A673 (cell line): ENCODE results near the gene NUP62. TPM values are rescaled to one million over a fixed set of nuclear protein-coding genes. Genes with fewer than 3 reads are reported as not detected.

Experiments
- BruUV-seq: library from RNA; stranded (reverse); fragments of 400-500 nt; replicated peaks from 2 replicates; lab custom pipeline; 2021; lab: Mats Ljungman, UMichigan
- CTCF ChIA-PET: fragments of 300-600 bp; sonication (Branson Sonifier 250); formaldehyde crosslinking; loops from one replicate; lab custom pipeline; 2022; ENCODE audit warnings: antibody characterized with exemption; lab: Charles Lee
- POLR2A ChIA-PET: fragments of 300-600 bp; sonication (Branson Sonifier 250); formaldehyde crosslinking; loops from one replicate; lab custom pipeline; 2022; ENCODE audit warnings: antibody characterized with exemption; ENCODE audit not compliant: low non-redundant PET; lab: Charles Lee
- DNase-seq: peaks from one replicate; pipeline ENCODE4 v3.0.0-alpha.2; 2015; ENCODE audit warnings: low spot score
- H3K27ac ChIP-seq: fragments of 200-600 bp; sonication (generic); 2 replicates; pipeline ENCODE4 v1.5.1; 2016; ENCODE audit warnings: mixed run types, low read depth, mild to moderate bottlenecking, mixed read lengths, antibody characterized with exemption, low read length; ENCODE audit not compliant: poor library complexity, severe bottlenecking
- H3K27me3 ChIP-seq: fragments of 200-600 bp; sonication (generic); replicated peaks from 2 replicates; pipeline ENCODE4 v1.6.1; 2017; ENCODE audit warnings: mixed run types, low read depth, mild to moderate bottlenecking, mixed read lengths, antibody characterized with exemption, low read length; ENCODE audit not compliant: insufficient read depth, poor library complexity
- H3K36me3 ChIP-seq: fragments of 200-600 bp; sonication (generic); 2 replicates; pipeline ENCODE4 v1.6.1; 2016; ENCODE audit warnings: mixed run types, mild to moderate bottlenecking, mixed read lengths, antibody characterized with exemption, low read length; ENCODE audit not compliant: insufficient read depth, poor library complexity, severe bottlenecking
- H3K4me1 ChIP-seq: fragments of 200-600 bp; sonication (generic); 2 replicates; pipeline ENCODE4 v1.6.1; 2017; ENCODE audit warnings: mixed run types, mild to moderate bottlenecking, mixed read lengths, antibody characterized with exemption, low read length; ENCODE audit not compliant: insufficient read depth, poor library complexity, severe bottlenecking
- H3K4me3 ChIP-seq: fragments of 200-600 bp; sonication (generic); 2 replicates; pipeline ENCODE4 v1.5.1; 2016; ENCODE audit warnings: low read depth, mixed run types, mild to moderate bottlenecking, mixed read lengths, low read length; ENCODE audit not compliant: poor library complexity, severe bottlenecking
- H3K9me3 ChIP-seq: fragments of 200-600 bp; sonication (generic); 2 replicates; pipeline ENCODE4 v1.6.1; 2016; ENCODE audit warnings: mixed run types, low read depth, mild to moderate bottlenecking, mixed read lengths, antibody characterized with exemption, low read length; ENCODE audit not compliant: poor library complexity, severe bottlenecking
- EZH2 ChIP-seq: fragments of 200-600 bp; sonication (generic); IDR thresholded peaks from 2 replicates; pipeline ENCODE4 v1.6.1; 2017; ENCODE audit warnings: borderline replicate concordance, low read depth, mild to moderate bottlenecking, mixed read lengths, antibody characterized with exemption, low read length; ENCODE audit not compliant: poor library complexity, severe bottlenecking
- intact Hi-C: fragments of 100-400 bp; cut with micrococcal nuclease; formaldehyde crosslinking; loops from one replicate; pipeline ENCODE4 v1.10.0; 2022; ENCODE audit not compliant: unreplicated experiment
- total RNA-seq: library from RNA; stranded (reverse); gene quantifications from 2 replicates; pipeline ENCODE4 v1.2.3, GENCODE V29; 2021
- TF ChIP-seq, protein P1 (sequence below): fragments of 300-800, 200-600 bp; sonication (generic); conservative IDR thresholded peaks from 2 replicates; pipeline ENCODE4 v1.5.1; 2017; ENCODE audit warnings: low read depth, mild to moderate bottlenecking, antibody characterized with exemption, low read length, moderate library complexity, mixed read lengths

The NUP62 gene
- total RNA-seq, 1 experiment from 2014 or later = 98.5 TPM

DNA sequence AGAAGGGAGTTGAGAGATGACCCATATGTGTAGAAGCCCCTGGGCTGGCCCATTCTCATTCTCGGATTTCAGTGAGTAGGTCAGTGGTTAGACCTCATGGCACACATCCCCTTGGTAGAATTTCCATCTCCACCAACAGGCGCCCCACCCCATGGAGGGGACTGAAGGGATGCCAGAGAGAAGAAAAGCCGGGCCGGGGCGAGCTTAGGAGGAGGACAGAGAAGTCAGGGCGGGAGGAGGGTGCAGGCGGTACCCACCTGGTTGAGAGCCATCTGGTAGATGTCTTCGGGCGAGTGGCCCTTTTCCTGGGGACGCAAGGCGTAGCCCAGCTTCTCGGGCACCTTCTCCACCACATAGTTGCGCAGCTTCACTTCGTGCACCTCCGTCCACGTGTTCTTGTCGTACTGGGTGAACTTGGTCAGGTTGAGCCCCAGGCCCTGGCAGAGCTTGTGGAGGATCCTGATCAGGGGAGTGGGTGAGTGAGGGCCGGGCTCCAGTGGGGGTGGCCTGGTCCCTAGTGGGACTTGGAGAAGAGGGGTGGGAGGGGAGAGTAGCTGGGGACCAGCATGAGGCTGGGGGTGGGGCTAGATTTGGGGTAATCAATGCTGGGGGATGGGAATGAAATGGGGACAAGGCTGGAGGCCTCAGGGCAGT lies 35.2 kb downstream of the NUP62 start:
- H3K36me3 ChIP-seq = no peaks in the 10 kb centered on the region
- intact Hi-C loops = no loop called here
- H3K4me1 ChIP-seq = no peaks in the 10 kb centered on the region
- TF ChIP-seq, protein P1, sequence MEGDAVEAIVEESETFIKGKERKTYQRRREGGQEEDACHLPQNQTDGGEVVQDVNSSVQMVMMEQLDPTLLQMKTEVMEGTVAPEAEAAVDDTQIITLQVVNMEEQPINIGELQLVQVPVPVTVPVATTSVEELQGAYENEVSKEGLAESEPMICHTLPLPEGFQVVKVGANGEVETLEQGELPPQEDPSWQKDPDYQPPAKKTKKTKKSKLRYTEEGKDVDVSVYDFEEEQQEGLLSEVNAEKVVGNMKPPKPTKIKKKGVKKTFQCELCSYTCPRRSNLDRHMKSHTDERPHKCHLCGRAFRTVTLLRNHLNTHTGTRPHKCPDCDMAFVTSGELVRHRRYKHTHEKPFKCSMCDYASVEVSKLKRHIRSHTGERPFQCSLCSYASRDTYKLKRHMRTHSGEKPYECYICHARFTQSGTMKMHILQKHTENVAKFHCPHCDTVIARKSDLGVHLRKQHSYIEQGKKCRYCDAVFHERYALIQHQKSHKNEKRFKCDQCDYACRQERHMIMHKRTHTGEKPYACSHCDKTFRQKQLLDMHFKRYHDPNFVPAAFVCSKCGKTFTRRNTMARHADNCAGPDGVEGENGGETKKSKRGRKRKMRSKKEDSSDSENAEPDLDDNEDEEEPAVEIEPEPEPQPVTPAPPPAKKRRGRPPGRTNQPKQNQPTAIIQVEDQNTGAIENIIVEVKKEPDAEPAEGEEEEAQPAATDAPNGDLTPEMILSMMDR = no peak
- no peak for TF ChIP-seq EZH2
- H3K27me3 ChIP-seq = no peaks in the 10 kb centered on the region
- POLR2A ChIA-PET = no interaction called here
- DNase-seq = no peak
- H3K9me3 ChIP-seq = no peaks in the 10 kb centered on the region
- H3K27ac ChIP-seq = no peak overlapping the region
- no TSS peak for BruUV-seq
- no peak overlapping the region for H3K4me3 ChIP-seq
- CTCF ChIA-PET = interaction anchor here (0.6 to 0.7 kb wide), 2 partner anchors 22 to 177 kb away, joined by 4 to 10 read pairs; no protein-coding TSS in a partner anchor

DNA sequence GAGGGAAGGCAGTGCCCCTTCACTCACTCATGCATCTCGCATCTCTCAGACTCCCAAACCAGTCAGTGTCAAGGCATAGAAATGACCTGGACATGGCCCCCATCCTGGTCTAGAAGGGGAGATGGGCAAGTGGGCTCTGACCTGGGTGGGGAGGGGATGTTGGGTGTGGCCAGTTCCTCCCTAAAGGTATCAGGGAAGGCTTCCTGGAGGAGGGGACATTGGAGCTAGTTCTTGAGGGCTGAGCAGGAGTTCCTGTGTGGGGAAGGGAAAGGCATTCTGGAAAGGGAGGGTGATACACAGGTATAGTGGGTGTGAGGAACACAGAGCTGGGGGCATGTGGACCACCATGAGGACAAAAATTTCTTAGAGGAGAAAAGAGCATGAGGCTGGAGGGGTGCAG lies 36.6 kb downstream of the NUP62 start:
- POLR2A ChIA-PET = no interaction called here
- Histone ChIP-seq H3K27me3 (no peaks in the 10 kb centered on the region), H3K9me3 (no peaks in the 10 kb centered on the region), H3K36me3 (no peaks in the 10 kb centered on the region), H3K4me1 (no peaks in the 10 kb centered on the region), H3K27ac (no peak overlapping the region), H3K4me3 (no peak overlapping the region)
- intact Hi-C loops = no loop called here
- DNase-seq = no peak
- TF ChIP-seq, protein P1 = no peak
- TF ChIP-seq EZH2 = no peak
- CTCF ChIA-PET = no interaction called here
- BruUV-seq = no TSS peak

DNA sequence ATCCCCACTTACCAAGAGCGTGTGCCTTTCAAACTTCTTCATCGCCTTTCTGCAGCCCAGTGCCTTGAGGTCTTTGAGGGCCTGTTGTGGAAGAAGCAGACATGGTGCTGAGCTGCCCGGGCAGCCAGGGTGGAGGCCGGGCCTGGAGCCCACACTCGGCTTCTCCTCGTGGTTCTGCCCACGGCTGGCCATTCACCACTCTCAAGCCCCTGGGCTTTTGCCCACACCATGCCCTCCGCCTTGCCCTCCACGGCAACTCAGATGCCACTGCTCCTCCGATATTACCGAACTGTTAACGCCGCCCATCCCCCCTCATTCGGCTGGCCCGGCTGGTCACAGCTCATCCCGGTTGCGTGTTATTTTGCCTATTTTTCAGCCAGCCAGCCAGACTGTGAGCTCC lies 37.9 kb downstream of the NUP62 start:
- intact Hi-C loops = no loop called here
- no TSS peak for BruUV-seq
- CTCF ChIA-PET = no interaction called here
- no peak overlapping the region for H3K4me3 ChIP-seq
- no peaks in the 10 kb centered on the region for H3K4me1 ChIP-seq
- no peak for DNase-seq
- no peak for TF ChIP-seq EZH2
- TF ChIP-seq, protein P1 = no peak
- H3K27me3 ChIP-seq = no peaks in the 10 kb centered on the region
- H3K27ac ChIP-seq = no peak overlapping the region
- H3K9me3 ChIP-seq = no peaks in the 10 kb centered on the region
- POLR2A ChIA-PET = no interaction called here
- no peaks in the 10 kb centered on the region for H3K36me3 ChIP-seq
